A549 treated with dexamethasone at 1 μM for 4 hours (cell line): ENCODE results near the gene RARA. TPM values are rescaled to one million over a fixed set of nuclear protein-coding genes. Genes with fewer than 3 reads are reported as not detected.

Source experiments
- total RNA-seq: library from RNA; stranded (reverse); fragments of 200-300 nt; extraction: Qiagen RNA extraction; gene quantifications from 5 replicates; pipeline ENCODE4 v1.2.3, GENCODE V29; 2022

RARA gene
- 40.9 to 55.1 TPM (median 51.4 TPM) in 5 replicates for total RNA-seq

DNA sequence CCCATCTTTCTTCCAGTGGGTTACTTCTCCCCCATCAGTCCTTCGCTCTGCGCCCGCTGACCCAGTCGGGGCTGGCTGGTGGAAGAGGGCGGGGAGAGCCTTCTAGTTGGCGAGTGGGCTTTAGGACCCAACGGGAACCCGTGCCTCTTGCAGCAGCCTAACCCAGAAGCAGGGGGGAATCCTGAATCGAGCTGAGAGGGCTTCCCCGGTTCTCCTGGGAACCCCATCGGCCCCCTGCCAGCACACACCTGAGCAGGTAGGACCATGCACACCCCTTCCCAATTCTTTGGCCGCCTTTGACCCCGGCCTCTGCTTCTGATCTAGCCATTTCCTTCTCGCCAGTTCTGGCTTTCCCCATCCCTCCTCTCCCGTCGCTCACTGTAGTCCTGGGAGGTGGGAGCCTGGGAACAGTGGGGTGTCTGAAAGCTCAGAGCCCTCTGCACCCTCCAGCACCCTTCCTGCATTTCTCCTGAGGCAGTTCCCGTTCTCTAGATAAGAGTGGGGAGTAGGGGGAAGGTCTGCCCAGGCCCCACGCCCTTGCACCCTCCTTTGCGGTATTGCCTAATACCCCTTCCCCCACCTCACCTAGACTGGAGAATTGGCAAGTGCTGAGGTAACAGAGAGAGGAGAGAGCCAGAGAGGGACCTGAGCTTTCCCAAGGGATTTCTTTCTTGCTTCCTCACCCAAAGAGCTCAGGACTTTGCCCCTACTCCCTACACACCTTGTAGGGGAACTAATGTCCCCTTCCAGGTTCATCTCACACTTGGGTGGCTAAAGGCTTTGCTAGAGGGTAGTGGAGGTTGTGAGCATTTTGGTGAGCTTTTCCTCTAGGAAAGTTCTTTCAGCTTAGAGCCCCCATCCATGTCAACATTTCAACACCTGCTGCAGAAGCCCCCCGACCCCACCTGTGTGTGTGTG is at the start of gene RARA:
RARA (plus strand) TSS at position 150 of the 918 bp plus-strand sequence. CDS start 22,039 bp downstream, outside the sequence.

DNA sequence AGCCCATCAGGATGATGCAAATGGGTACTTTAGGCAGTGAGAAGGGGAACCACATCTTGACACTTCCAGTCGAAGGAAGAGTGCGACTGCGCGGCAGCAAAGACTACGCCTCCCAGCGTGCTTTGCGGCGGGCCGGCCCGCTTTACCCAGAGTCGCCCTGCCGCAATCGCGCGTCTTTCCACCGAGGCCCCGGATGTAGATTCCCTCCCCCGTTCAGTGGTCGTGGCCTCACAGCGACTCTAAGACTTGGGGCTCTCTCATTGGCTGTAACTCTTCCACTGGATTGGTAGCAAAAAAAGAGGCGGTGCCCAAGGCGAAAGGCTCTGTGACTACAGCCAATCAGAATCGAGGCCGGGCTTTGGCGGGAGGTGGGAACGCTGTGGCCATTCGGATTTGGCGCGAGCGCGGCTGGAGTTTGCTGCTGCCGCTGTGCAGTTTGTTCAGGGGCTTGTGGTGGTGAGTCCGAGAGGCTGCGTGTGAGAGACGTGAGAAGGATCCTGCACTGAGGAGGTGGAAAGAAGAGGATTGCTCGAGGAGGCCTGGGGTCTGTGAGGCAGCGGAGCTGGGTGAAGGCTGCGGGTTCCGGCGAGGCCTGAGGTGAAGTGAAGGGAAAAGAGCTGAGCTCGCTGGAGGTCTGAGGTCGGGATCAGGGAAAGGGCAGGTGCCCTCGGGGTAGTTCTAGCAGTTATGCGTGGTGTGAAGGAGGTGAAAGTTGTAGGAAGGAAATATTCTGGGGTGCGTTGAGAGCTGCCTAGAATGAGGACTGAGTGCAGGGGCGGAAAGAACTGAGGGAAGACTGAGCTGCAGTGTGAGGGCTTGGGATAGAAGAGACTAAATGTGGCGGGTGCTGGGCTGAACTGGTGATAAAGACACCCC is 21.2 kb upstream of the RARA start, which contains the start of gene CDC6:
CDC6 (plus strand) TSS at position 386 of the 876 bp plus-strand sequence. CDS start 1,542 bp downstream, outside the sequence.

DNA sequence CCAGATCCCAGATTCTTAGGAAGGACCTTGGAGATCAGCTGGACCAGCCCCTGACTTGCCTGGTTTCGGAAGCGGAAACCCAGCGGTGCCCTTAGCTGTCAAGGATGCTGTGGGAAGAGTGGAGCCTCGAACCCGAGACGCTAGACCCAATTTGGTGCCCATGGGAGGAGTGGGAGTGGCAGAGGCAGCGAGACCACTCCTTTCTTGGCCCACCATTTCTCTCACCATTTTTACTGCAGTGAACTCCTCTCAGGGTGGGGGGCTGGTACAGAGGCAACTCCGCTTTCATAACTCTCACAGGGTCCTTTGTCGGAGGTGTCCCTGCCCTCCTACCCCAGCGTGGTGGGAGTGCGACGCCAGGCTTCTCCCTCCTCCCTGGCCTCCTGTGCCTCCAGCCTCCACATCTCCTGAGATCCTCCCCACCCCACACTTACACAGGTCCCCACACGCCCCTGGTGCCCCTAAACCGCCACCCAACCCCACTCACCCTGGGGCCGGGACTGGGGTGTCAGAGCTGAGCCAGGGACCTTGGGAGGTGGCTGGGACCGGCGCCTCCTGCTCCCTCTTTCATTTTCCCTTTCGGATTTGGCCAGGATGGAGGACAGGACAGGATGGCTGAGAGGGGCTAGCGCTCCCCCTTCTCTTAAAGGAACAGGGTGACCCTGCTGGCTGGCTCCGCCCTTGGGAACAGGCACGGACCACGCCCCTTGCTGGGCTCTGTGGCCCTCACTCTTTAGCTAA is 55.3 kb downstream of the RARA start, which contains the start of gene GJD3:
GJD3 (minus strand) TSS at position 617 of the 741 bp plus-strand sequence. CDS start 922 bp downstream, outside the sequence.

Other genes starting within 250 kb of the RARA start
- 25.2 to 37.0 TPM (median 36.4 TPM) in 5 replicates for gene THRA, start 246.2 kb upstream of the RARA start, total RNA-seq
- 7.3 to 10.7 TPM (median 10.4 TPM) in 5 replicates for gene NR1D1, start 208.6 kb upstream of the RARA start, total RNA-seq
- 57.1 to 69.9 TPM (median 65.9 TPM) in 5 replicates for gene MSL1, start 187.2 kb upstream of the RARA start, total RNA-seq
- gene CASC3, start 168.6 kb upstream of the RARA start, total RNA-seq, result 42.2 to 52.5 TPM (median 50.6 TPM) in 5 replicates
- gene RAPGEFL1, start 131.7 kb upstream of the RARA start, total RNA-seq, result 1.7 to 3.1 TPM (median 2.9 TPM) in 5 replicates
- 17.0 to 29.3 TPM (median 26.2 TPM) in 5 replicates for gene WIPF2, start 89.9 kb upstream of the RARA start, total RNA-seq
- 48.1 to 56.0 TPM (median 54.6 TPM) in 5 replicates for gene CDC6, start 21.3 kb upstream of the RARA start, total RNA-seq
- gene GJD3, start 55.6 kb downstream of the RARA start, total RNA-seq, result 0.40 to 0.76 TPM (median 0.71 TPM) in 5 replicates
- 179 to 230 TPM (median 203 TPM) in 5 replicates for gene TOP2A, start 108.7 kb downstream of the RARA start, total RNA-seq
- gene IGFBP4, start 134.3 kb downstream of the RARA start, total RNA-seq, result 2,073 to 3,040 TPM (median 2,640 TPM) in 5 replicates
- 194 to 318 TPM (median 270 TPM) in 5 replicates for gene TNS4, start 192.4 kb downstream of the RARA start, total RNA-seq